ENCODE results near the gene BBOX1.

Gene BBOX1

GRCh38 chr11:27025957-27026733 lies 14.5 kb upstream of the BBOX1 start:
- DNase-seq (ENCODE audit: low read depth): no peak

DNA sequence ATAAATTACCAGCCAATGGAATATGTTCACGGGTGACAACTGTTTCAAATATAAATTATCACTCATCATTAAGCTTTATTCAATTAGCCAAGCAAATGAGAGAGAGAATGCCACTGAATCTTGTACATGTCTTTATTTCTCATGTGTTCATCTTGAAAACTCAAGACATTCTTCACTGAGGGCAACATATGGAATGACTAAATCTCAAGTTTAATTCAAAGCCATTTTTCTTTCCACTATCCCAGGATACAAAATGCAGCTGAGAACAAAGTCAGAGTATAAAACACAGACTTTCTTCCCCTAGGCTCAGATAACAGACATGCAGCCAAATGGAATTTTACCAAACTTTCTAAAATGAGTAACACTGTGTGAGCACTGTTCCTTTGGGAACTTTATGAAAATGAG lies 12.1 kb upstream of the BBOX1 start:
- DNase-seq (ENCODE audit: low read depth): no peak

DNA sequence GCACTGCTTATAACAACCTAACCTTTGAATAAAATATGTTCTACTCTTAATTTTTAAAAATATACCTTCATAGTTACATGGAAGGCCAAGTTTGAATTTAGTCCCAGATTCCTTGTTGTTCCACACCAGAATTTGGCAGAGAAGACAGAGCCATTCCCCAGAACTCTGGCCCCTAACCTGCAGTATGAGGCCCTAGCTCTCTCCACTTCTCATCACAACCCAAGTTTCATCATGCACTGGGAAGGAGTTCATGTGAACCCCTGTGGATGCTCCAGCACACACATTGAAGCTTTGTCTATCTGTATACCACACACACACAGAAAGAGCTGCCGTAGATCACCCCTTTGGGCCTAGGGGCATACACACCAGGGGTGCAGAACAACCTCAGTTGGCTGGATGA lies 10.6 kb upstream of the BBOX1 start:
- no peak for DNase-seq (ENCODE audit: low read depth)

GRCh38 chr11:27031754-27032153 lies 8.9 kb upstream of the BBOX1 start:
- DNase-seq (ENCODE audit: low read depth): no peak

GRCh38 chr11:27039873-27040272 lies 742 bp upstream of the BBOX1 start:
- no peak for DNase-seq (ENCODE audit: low read depth)

GRCh38 chr11:27041141-27041899 lies 705 bp downstream of the BBOX1 start:
- DNase-seq (ENCODE audit: low read depth): no peak

- no peak for DNase-seq (ENCODE audit: low read depth)
Observed at GRCh38 chr11:27046956-27047355, 6.3 kb downstream of the BBOX1 start.

- no peak for DNase-seq (ENCODE audit: low read depth)
Observed at GRCh38 chr11:27052668-27053067, 12.1 kb downstream of the BBOX1 start.

DNA sequence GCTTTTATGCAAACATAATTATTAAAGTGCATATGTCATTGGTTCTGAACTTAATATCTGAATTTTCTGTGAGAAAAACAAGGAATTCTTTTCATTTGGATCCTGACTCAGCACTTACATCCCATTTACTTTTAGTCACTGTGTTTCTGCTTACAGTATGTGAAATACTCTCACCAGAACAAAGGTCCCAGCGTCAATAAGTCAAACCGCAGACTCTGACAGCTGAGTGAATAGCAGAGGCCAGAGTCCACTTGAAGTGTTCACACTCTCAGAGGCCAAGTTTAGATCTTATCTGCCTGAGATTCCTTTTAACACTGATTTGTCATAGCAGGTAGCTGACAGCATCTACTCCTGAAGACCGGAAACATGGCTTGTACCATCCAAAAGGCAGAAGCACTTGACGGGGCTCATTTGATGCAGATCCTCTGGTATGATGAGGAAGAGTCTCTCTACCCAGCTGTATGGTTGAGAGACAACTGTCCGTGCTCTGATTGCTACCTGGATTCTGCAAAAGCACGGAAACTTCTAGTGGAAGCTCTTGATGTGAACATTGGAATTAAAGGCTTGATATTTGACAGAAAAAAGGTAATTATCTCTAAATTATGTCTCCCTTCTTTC lies 14.6 kb downstream of the BBOX1 start:
- no peak for DNase-seq (ENCODE audit: low read depth)

- no peak for DNase-seq (ENCODE audit: low read depth)
Observed at GRCh38 chr11:27057091-27057780, 16.6 kb downstream of the BBOX1 start.

DNA sequence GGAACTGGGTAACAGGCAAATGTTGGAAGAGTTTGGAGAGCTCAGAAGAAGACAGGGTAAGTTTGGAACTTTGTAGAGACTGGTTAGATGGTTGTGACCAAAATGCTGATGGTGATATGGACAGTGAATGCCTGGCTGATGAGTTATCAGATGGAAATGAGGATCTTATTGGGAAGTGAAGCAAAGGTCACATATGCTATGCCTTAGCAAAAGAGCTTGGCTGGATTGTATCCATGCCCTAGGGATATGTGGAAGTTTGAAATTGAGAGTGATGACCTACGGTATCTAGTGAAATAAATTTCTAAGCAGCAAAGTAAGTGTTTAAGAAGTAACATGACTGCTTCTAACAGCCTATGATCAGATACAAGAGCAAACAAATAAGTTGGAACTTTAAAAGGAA lies 17.8 kb downstream of the BBOX1 start:
- no peak for DNase-seq (ENCODE audit: low read depth)

GRCh38 chr11:27059431-27059830 lies 18.8 kb downstream of the BBOX1 start:
- no peak for DNase-seq (ENCODE audit: low read depth)

GRCh38 chr11:27060816-27061460 lies 20.3 kb downstream of the BBOX1 start:
- DNase-seq (ENCODE audit: low read depth): no peak

DNA sequence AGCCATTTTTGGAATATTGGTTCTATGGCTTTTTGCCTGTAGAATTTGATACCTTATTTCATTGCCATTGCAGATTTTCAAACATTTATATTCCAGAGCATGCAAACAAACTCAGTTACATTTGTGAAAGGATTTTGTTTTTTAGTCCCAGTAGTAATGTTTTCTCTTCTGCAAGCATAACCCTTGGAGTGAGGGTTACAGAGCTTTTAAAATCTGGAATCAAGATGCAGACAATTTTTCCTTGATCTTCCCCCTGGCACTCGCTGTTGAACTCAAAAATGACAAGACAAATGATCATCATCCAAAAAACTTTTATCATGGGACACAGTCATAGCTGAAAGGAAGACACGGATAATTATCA lies 20.8 kb downstream of the BBOX1 start:
- no peak for DNase-seq (ENCODE audit: low read depth)

GRCh38 chr11:27064086-27064485 lies 23.5 kb downstream of the BBOX1 start:
- no peak for DNase-seq (ENCODE audit: low read depth)

- DNase-seq (ENCODE audit: low read depth): no peak
Observed at GRCh38 chr11:27075192-27075591, 34.6 kb downstream of the BBOX1 start.

DNA sequence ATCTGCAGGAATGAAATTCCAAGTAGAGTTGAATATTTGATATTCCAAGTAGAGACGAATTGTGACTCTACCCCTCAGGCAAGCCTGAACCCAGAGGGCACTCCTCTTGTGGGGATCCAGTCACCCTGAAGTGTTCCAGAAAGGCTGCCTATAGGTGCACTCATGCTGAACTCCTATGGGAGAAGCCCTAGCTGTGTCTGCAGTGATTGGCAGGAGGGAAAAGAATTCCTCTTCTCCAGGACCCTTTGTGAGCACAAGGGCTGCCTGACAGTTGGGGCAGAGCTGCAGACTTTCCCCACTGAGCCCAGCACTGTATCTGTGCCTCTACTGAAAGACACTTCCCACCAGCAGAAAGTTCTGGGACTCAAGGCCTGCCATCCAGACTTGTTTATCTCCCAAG lies 35.0 kb downstream of the BBOX1 start:
- DNase-seq (ENCODE audit: low read depth): no peak

DNA sequence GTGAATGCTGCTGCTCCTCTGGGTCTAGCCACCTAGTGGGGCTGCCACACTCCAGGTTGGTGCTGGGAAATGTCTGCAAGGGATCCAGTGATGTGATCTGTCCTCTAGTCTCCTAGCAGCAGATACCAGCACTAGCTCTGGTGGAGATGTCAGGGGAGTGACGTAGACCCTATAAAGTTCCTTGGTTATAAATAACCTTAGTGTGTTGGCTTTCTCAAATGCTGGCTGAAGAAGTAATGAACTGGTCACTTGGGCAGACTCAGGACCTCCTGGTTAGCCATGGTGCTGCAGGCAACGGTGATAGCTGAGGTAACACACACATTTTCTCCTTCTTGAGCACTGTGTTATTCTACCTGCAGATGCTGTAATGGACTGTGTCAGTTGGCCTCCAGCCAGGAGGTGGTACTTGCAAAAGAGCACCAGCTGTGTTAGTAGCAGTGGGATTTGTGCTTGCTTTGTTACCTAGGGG lies 35.5 kb downstream of the BBOX1 start:
- DNase-seq (ENCODE audit: low read depth): no peak

GRCh38 chr11:27081056-27081455 lies 40.4 kb downstream of the BBOX1 start:
- DNase-seq (ENCODE audit: low read depth): no peak

DNA sequence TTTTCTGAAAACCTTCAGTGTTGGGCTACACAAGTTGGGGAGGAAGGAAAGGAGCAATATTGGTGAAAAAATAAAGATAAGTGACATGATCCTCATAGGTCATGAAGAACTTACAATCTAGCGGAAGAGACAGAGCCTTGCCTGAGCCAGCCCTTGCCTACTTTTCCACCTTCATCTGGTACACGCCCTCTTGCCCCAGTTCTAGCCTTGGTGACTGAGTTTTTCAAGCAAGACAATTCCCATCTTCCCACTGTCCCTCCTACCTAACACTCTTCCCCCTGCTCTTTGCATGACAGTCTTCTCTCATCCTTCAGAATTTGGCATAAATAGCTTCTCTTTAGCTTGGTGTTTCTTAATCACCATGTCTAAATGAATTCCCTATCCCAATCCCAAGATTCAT lies 42.6 kb downstream of the BBOX1 start:
- no peak for DNase-seq (ENCODE audit: low read depth)

DNA sequence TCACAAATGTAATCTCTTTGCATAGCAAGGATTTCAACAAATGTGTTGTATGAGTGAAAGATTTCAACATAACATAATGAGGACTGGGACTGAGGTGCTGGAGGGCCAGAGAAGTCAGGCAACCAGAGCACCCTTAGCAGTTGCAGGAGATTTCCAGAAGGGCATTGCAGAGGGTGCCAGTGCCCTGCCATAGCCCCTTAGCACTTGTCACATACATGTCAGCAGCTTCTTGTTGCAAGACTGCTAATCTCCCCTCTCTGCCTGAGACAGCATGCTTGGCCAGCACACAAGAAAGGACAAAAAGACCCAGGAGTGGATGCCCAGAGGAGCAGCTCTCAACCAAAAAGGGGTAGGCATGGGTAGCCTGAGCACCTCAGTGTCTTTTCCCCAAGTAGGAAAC lies 43.2 kb downstream of the BBOX1 start:
- no peak for DNase-seq (ENCODE audit: low read depth)

DNA sequence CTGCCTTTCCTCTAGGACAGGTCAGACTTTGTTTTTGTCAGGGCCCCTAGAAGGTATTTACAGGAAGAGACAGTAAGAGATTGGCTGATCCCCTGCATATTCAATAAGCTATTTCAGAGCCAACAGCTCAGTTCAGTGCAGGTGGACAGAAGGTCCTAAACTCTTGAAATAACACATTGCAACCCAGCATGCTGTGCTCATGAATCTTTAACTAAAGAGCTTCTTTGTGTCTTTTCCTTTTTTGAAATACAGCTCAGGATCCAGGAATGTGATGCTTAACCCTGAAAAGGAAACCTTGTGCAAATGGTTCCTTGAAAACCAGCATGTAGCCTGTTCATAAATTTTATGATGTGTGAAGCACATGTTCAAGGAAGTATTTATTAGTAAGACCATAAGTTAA lies 43.9 kb downstream of the BBOX1 start:
- no peak for DNase-seq (ENCODE audit: low read depth)

Data from activated T-helper 9 cell treated with anti-CD3 and anti-CD28 coated beads, Interleukin-2, amount 50 U/mL, for 16 hours (primary cell).